Measurements from ENCODE around the gene HEATR3.

DNA sequence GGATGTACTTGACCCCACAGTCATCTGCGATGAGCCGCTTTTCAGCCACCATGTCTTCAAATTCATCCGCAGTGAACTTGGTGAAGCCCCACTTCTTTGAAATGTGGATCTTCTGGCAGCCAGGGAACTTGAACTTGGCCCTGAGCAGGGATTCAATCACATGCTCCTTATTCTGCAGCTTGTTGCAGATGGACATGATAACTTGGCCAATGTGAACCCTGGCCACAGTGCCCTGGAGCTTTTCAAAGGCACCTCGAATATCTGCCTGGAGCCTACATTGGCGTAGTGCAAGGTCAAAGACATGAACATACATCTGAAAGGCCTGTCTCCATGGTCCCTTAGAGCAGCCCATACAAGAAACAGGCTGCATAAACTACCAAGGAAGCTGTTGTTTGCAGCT lies 85.6 kb downstream of the HEATR3 start:
- TF ChIP-seq POLR2A (IDR thresholded peaks at IDR 0.05; ENCODE audit: low read depth, low read length): no peak
- TF ChIP-seq POLR2AphosphoS5 (IDR thresholded peaks at IDR 0.05; ENCODE audit: low read depth, low read length): no peak

Measured in GM12892 (cell line).